Fibroblast of skin of right quadriceps (primary cell): ENCODE data around the gene FCN3.
"Not testable (repeated sequence)": the region's sequence is repeated elsewhere in the genome, so short reads cannot be mapped to it uniquely, and the experiment has no call there.

Experiments used
- DNase-seq: peaks from one replicate; pipeline ENCODE4 v3.0.0-alpha.2; 2013

The FCN3 gene

GRCh38 chr1:27374362-27375086, at the start of gene FCN3:
Gene FCN3 (minus strand): TSS chr1:27374824. CDS start chr1:27374818, 6 bp downstream.
- DNase-seq = no peak

GRCh38 chr1:27423709-27424108, 49.1 kb upstream of the FCN3 start:
- no peak for DNase-seq

- peak; percentile 94 for DNase-seq
Measured at GRCh38 chr1:27418326-27419185, 43.9 kb upstream of the FCN3 start.

GRCh38 chr1:27417713-27418112, 43.1 kb upstream of the FCN3 start:
- DNase-seq = no peak

DNA sequence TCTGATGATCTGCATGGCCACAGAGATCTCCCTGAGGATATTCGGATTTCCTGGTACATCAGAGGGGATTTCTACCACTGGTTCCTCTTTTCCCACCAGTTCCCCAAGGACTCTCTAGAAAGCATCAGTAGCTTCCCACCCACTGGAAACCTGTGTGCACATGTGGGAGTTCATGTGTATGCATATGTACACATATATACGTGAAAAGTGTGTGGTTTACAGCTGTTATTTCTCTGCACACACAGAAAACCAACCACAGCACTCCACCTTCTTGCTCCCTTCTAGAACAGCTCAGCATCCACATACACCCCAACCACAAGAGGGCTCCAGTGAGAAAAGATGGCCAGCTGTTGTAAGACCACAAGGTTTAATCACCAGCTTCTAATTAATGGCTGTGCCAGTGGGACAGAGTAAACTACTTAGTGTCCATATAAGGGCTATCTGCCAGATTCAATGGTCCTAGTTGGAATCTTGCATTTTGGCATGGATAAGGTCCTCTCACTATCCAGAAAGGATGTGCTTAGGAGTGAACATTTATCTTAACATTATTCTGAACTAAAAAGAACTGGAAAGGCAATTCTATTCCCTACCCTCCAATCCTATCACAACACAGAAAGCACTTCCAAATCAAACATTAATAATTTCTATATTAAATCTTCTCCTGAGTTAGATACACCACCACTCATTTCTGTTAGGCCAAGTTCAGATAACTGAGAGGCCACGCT, 41.9 kb upstream of the FCN3 start:
- peak; percentile 68 for DNase-seq

DNA sequence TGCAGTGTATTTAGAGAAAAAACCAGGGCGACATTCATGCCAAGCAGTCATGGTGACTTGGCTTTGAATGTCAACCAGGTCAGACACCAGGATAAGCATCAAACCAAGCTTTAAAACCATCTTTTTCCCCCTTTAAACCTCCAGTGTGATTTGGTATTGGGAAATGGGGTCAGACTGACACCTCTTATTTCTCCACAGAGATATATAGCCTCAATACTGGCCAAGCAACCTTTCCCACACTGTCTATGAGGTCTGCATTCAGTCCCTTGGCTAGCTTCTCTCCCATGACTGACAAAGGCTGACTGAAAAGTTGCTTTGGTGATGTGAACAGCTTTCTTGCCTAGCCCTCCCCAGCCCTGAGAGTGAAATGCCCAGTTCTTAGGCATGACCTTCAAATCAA, 39.5 kb upstream of the FCN3 start:
- DNase-seq = no peak

DNA sequence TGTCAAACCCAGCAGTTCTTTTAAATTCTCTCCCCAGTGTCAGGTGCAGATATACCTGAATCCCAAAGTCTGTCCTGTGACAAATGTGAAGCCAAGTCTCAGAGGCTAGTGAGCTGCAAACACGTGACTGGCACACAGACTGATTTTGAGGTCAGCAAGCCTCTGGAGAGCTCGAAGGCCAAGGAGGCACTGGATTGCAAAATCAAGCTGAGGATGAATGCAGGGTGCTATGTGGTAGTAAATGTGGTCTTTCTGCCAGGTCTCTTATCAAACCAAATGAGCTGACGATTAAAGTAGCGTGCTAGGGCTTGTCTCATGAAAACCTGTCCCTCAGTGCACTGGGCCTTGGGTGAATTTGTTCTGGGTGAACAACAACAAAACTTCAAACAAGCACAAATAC, 38.4 kb upstream of the FCN3 start:
- DNase-seq = no peak

DNA sequence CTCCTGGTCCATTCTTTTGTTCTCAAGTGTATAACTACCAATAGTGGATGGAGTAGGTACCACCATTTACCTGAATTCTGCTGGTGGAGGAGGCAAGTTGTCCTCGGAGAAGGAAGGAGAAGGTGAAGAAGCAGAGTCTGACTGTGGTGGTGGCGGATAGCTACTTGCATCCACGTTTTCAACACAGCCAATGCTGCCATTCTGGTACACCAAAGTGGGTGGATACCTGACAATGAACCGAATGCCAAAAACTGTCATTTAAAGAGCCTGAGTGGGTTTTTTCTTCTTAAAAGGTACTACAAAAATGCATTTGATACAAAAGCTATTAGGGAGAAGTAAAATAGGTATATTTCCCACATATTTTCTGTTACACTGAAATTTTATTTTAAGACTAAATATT, 37.9 kb upstream of the FCN3 start:
- DNase-seq = no peak

DNA sequence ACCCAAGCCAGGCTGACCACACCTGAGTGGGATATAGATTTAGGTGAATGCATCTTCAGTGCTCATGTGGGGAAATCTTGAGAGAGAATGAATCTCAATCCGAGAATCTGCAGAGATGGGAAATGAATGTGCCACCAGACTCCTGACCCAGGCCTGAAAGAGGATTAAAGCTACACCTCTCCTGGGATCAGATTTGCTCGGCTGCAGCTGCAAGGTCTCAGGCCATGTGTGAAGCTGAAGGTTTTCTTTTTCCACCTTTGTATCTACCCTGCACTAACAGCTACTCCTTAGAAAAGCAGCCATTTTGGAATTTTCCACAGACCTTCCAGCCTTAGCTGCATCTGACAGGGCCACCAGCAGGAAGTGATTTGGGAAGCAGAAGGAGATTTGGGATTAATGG, 36.1 kb upstream of the FCN3 start:
- no peak for DNase-seq

DNA sequence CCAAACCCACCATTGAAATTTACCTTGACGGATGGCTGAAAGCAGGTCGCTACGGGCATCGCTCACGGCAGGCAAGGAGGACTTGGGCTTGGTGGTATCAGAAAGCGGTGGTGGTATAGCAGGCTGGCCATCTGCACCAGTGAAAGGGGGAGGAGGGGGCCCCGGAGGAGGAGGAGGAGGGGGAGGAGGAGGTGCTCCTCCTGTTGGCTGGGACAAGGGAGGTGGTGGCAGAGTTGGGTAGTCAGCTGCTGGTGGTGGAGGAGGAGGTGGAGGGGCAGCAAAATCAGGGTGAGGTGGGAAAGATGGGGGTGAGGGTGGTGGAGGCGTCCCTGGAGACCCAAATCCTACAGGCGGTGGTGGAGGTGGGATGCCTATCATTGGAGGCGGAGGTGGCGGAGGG, 35.0 kb upstream of the FCN3 start:
- DNase-seq = no peak

DNA sequence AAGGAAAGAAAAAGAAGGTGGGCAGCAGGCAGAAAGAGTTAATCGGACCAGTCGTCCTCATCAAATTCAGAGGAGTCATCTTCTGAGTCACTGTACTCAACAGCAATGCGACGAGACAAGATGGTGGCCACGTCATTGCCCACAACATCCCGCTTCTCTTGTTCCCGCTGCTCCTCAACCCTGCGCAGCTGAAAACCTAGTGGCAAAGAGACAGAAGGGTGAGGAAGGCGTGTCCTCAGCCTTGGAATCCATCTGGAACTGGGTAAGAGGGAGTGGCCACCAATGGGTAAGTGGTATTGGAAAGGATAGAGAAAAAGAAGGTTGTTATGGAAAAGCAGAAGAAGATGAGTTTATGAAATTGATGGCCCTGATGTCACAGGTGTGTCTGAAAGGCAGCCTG, 33.5 kb upstream of the FCN3 start:
- DNase-seq = peak; percentile 38

DNA sequence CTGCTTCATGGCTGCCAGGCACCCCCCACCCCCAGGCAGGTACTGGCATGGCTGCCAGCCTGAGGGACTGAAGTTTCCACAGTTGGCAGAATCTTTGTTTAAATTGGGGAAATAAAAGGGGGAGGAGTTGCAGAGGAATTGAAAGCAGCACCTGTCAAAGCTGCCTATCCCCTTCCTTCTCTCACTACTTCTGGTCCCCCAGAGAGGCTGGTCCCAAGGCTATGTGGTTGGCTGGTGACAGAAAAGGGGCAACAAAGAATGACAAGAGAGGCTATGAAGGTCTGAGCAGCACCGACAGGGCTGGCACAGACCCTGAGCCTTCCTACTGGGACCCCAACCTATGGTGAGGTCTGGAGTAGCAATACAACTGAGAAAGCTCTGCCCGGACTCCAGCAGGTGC, 32.2 kb upstream of the FCN3 start:
- DNase-seq = not testable (repeated sequence)

DNA sequence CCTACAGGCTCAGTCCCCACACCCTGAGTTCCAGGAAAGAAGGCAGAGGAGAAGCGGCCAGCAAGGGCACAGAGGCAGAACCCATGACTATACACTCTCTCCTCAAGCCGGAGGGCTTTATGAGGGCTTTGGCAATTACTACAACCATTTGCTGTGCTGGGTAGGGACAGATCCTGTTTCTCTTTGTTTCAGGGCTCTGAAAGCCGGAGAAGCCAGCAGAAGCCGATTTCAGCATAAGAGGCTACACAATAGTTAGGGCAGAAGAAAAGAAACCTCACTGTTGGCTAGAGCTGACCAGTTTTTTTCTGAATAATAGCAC, 31.7 kb upstream of the FCN3 start:
- DNase-seq = no peak

GRCh38 chr1:27405598-27406361, 31.2 kb upstream of the FCN3 start:
- DNase-seq = not testable (repeated sequence)

DNA sequence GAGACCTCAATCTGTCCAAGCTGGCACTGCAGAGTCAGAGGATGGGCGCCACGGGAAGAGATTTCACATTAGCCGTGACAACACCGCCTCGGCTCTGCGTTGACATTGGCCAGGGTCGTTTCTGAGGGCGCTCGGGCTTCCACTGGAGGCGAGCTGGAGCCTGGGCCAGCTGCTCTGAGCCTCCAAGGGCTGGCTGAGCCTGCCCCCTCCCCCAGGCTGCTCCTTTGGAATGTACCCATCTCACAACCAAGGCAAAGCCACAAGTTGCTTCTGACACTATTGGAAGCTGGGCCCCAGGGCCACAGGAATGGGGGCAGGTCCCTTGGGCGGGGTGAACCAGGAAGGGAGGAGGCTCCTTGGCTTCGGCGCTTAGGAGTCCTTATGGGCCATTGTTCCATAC, 30.4 kb upstream of the FCN3 start:
- DNase-seq = peak; percentile 87

GRCh38 chr1:27403931-27404330, 29.3 kb upstream of the FCN3 start:
- DNase-seq = no peak

GRCh38 chr1:27403065-27403726, 28.6 kb upstream of the FCN3 start:
- peak; percentile 71 for DNase-seq

GRCh38 chr1:27402349-27402754, 27.7 kb upstream of the FCN3 start:
- DNase-seq = peak; percentile 50

- no peak for DNase-seq
Measured at GRCh38 chr1:27400963-27401341, 26.3 kb upstream of the FCN3 start.

- no peak for DNase-seq
Measured at GRCh38 chr1:27400082-27400962, 25.7 kb upstream of the FCN3 start.

DNA sequence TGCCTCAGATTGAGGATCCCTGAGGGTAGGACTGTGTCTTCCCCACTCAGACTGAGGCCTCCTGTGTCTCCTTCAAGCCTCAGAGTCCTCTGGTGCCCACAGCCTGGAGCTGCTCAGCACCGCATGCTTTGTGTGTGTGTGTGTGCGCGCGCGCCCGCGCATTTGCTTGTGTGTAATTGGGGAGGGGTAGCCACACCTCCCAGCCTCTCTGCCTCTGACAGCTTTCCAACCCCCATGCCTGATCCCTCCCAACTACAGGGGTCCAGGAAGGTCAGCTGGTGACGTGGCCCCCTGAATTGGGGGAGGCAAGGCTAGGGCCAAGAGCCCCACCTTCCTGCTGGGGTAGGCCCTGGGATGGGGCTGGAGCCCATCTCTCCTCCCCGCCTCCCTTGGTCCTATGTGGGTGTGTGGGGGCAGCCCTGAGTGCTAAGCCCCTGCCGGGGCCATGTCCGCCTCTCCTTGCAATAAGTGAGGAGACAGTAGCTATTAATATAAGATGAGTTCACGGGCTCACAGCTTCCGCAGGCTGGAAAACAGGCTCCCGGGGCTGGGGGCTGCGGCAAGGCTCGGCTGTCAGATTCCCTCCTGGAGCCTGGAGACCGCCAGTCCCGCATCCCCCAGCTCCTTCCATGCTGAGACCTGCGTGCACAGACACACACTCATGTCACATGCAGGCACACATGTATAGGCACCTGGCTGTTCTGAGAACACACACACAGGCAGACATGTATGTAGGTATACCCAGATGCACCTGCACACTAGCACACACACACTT, 24.8 kb upstream of the FCN3 start:
- peak; percentile 39 for DNase-seq
